Measurements from ENCODE around the gene RXFP1. TPM values are rescaled to one million over a fixed set of nuclear protein-coding genes. Genes with fewer than 3 reads are reported as not detected.

The RXFP1 gene
- total RNA-seq, 1 experiment from 2014 or later, result 0.48 TPM

GRCh38 chr4:158666892-158667291, 145.2 kb downstream of the RXFP1 start:
- CTCF ChIA-PET, result interaction anchor here (0.8 kb wide), 1 partner anchor 457 kb away, joined by 3 read pairs; the partner anchor contains the start of gene TMEM144
- H3K9me3 Mint-ChIP-seq, result peaks cover 6% of the 10 kb centered on the region
- TF ChIP-seq ATF1 (CRISPR knock-in tag; IDR thresholded peaks at IDR 0.05) (no peak), ZNF138 (CRISPR knock-in tag; conservative IDR thresholded peaks at IDR 0.05) (no peak), NR1H2 (CRISPR knock-in tag; IDR thresholded peaks at IDR 0.05) (no peak), ESRRA (CRISPR knock-in tag; IDR thresholded peaks at IDR 0.05; ENCODE audit: borderline replicate concordance) (no peak), SP1 (CRISPR knock-in tag; conservative IDR thresholded peaks at IDR 0.05) (no peak)
- TF ChIP-seq, protein P1, sequence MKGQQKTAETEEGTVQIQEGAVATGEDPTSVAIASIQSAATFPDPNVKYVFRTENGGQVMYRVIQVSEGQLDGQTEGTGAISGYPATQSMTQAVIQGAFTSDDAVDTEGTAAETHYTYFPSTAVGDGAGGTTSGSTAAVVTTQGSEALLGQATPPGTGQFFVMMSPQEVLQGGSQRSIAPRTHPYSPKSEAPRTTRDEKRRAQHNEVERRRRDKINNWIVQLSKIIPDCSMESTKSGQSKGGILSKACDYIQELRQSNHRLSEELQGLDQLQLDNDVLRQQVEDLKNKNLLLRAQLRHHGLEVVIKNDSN (CRISPR knock-in tag; IDR thresholded peaks at IDR 0.05), result no peak
- TF ChIP-seq, protein P2, sequence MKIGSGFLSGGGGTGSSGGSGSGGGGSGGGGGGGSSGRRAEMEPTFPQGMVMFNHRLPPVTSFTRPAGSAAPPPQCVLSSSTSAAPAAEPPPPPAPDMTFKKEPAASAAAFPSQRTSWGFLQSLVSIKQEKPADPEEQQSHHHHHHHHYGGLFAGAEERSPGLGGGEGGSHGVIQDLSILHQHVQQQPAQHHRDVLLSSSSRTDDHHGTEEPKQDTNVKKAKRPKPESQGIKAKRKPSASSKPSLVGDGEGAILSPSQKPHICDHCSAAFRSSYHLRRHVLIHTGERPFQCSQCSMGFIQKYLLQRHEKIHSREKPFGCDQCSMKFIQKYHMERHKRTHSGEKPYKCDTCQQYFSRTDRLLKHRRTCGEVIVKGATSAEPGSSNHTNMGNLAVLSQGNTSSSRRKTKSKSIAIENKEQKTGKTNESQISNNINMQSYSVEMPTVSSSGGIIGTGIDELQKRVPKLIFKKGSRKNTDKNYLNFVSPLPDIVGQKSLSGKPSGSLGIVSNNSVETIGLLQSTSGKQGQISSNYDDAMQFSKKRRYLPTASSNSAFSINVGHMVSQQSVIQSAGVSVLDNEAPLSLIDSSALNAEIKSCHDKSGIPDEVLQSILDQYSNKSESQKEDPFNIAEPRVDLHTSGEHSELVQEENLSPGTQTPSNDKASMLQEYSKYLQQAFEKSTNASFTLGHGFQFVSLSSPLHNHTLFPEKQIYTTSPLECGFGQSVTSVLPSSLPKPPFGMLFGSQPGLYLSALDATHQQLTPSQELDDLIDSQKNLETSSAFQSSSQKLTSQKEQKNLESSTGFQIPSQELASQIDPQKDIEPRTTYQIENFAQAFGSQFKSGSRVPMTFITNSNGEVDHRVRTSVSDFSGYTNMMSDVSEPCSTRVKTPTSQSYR (CRISPR knock-in tag; IDR thresholded peaks at IDR 0.05), result no peak

DNA sequence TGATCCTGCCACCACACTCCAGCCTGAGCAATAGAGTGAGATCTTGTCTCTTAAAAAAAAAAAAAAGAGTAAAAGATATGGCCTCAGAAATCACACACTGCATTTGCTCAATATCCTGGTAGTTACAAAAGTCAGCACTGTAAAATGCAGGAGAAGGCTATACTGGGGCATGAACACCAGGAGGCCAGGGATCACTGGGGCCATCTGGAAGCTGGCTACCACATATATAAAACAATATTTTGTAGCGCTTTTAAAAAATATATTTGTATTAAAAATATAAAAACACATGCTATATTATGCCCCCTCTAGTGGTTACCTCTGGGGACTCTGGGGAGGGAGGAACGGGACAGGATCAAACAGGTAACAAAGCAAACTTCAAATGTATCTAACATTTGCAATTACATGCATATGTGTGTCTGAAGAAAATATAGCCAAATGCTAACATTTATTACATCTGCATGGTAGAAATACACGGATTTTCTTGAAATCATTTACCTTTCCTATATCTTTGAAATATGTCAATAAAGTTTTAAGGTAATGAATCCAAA, 146.0 kb downstream of the RXFP1 start:
- no peak overlapping the region for H3K27ac Mint-ChIP-seq
- H3K27me3 Mint-ChIP-seq (ENCODE audit: low read depth), result no peaks in the 10 kb centered on the region
- CTCF ChIA-PET, result interaction anchor here (0.6 to 1.0 kb wide), 7 partner anchors 11 to 457 kb away, joined by 3 to 8 read pairs (median 3); partner anchors contain the start of gene TMEM144
- TF ChIP-seq, protein P3, sequence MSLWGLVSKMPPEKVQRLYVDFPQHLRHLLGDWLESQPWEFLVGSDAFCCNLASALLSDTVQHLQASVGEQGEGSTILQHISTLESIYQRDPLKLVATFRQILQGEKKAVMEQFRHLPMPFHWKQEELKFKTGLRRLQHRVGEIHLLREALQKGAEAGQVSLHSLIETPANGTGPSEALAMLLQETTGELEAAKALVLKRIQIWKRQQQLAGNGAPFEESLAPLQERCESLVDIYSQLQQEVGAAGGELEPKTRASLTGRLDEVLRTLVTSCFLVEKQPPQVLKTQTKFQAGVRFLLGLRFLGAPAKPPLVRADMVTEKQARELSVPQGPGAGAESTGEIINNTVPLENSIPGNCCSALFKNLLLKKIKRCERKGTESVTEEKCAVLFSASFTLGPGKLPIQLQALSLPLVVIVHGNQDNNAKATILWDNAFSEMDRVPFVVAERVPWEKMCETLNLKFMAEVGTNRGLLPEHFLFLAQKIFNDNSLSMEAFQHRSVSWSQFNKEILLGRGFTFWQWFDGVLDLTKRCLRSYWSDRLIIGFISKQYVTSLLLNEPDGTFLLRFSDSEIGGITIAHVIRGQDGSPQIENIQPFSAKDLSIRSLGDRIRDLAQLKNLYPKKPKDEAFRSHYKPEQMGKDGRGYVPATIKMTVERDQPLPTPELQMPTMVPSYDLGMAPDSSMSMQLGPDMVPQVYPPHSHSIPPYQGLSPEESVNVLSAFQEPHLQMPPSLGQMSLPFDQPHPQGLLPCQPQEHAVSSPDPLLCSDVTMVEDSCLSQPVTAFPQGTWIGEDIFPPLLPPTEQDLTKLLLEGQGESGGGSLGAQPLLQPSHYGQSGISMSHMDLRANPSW (CRISPR knock-in tag; conservative IDR thresholded peaks at IDR 0.05; ENCODE audit: low read depth), result no peak
- TF ChIP-seq CTCF (IDR thresholded peaks at IDR 0.05), result peak; percentile 72
- TF ChIP-seq, protein P4, sequence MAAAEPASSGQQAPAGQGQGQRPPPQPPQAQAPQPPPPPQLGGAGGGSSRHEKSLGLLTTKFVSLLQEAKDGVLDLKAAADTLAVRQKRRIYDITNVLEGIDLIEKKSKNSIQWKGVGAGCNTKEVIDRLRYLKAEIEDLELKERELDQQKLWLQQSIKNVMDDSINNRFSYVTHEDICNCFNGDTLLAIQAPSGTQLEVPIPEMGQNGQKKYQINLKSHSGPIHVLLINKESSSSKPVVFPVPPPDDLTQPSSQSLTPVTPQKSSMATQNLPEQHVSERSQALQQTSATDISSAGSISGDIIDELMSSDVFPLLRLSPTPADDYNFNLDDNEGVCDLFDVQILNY (CRISPR knock-in tag; IDR thresholded peaks at IDR 0.05), result no peak
- H3K36me3 Mint-ChIP-seq, result peaks cover 26% of the 10 kb centered on the region
- POLR2A ChIA-PET, result interaction anchor here (0.7 kb wide), 1 partner anchor 87 kb away, joined by 4 read pairs; no protein-coding TSS in a partner anchor
- H3K9me3 Mint-ChIP-seq, result peaks cover 6% of the 10 kb centered on the region
- ATAC-seq, result no peak
- H3K4me1 Mint-ChIP-seq, result peaks cover 10% of the 10 kb centered on the region
- peak; percentile 33 for DNase-seq (ENCODE audit: low spot score)
- H3K4me3 Mint-ChIP-seq, result no peak overlapping the region

More at GRCh38 chr4:158666892-158667291, 145.2 kb downstream of the RXFP1 start:
- Mint-ChIP-seq H3K4me1 (peaks cover 9% of the 10 kb centered on the region), H3K4me3 (no peak overlapping the region), H3K27me3 (ENCODE audit: low read depth) (peaks cover under 1% of the 10 kb centered on the region; the same call in 1 of the 2 replicates), H3K36me3 (peaks cover 26% of the 10 kb centered on the region), H3K27ac (no peak overlapping the region)
- ATAC-seq (no peak), DNase-seq (ENCODE audit: low spot score) (no peak)
- POLR2A ChIA-PET, result no interaction called here

GRCh38 chr4:158669310-158669709, 147.6 kb downstream of the RXFP1 start:
- H3K9me3 Mint-ChIP-seq, result peaks cover 6% of the 10 kb centered on the region
- ChIA-PET CTCF (interaction anchor here (1.1 kb wide), 1 partner anchor 9 kb away, joined by 3 read pairs; no protein-coding TSS in a partner anchor), POLR2A (no interaction called here)
- H3K27ac Mint-ChIP-seq, result no peak overlapping the region
- H3K4me3 Mint-ChIP-seq, result no peak overlapping the region
- H3K36me3 Mint-ChIP-seq, result peaks cover 23% of the 10 kb centered on the region
- peaks cover 13% of the 10 kb centered on the region for H3K4me1 Mint-ChIP-seq
- ATAC-seq (no peak), DNase-seq (ENCODE audit: low spot score) (no peak)
- H3K27me3 Mint-ChIP-seq (ENCODE audit: low read depth), result no peaks in the 10 kb centered on the region
- TF ChIP-seq EMX1 (CRISPR knock-in tag; IDR thresholded peaks at IDR 0.05) (no peak), GRHL2 (CRISPR knock-in tag; IDR thresholded peaks at IDR 0.05; ENCODE audit: insufficient replicate concordance, severe bottlenecking) (no peak), OVOL2 (CRISPR knock-in tag; IDR thresholded peaks at IDR 0.05; ENCODE audit: borderline replicate concordance) (no peak), ZNF138 (CRISPR knock-in tag; conservative IDR thresholded peaks at IDR 0.05) (no peak), TEAD4 (CRISPR knock-in tag; IDR thresholded peaks at IDR 0.05) (no peak)
- TF ChIP-seq, protein P2 (CRISPR knock-in tag; IDR thresholded peaks at IDR 0.05), result no peak
- TF ChIP-seq, protein P5, sequence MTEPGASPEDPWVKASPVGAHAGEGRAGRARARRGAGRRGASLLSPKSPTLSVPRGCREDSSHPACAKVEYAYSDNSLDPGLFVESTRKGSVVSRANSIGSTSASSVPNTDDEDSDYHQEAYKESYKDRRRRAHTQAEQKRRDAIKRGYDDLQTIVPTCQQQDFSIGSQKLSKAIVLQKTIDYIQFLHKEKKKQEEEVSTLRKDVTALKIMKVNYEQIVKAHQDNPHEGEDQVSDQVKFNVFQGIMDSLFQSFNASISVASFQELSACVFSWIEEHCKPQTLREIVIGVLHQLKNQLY (CRISPR knock-in tag; IDR thresholded peaks at IDR 0.05), result no peak
- TF ChIP-seq, protein P6, sequence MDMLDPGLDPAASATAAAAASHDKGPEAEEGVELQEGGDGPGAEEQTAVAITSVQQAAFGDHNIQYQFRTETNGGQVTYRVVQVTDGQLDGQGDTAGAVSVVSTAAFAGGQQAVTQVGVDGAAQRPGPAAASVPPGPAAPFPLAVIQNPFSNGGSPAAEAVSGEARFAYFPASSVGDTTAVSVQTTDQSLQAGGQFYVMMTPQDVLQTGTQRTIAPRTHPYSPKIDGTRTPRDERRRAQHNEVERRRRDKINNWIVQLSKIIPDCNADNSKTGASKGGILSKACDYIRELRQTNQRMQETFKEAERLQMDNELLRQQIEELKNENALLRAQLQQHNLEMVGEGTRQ (CRISPR knock-in tag; IDR thresholded peaks at IDR 0.05), result no peak

Measured in WTC11 (cell line).